HEK293 (cell line): ENCODE results near the gene NECTIN1.

Experiments
- CTCF ChIP-seq: fragments of 450-650 bp; formaldehyde crosslinking; IDR thresholded peaks from 2 replicates; pipeline ENCODE4 v1.5.1; 2016; ENCODE audit warnings: missing biosample characterization, missing genetic modification characterization
- PBX3 ChIP-seq: sonication (generic); formaldehyde crosslinking; IDR thresholded peaks from 2 replicates; pipeline ENCODE4 v1.8.1; 2022; ENCODE audit warnings: mild to moderate bottlenecking, moderate library complexity, missing genetic modification reagents
- PRDM1 ChIP-seq: fragments of 450-650 bp; formaldehyde crosslinking; IDR thresholded peaks from 2 replicates; pipeline ENCODE4; 2016; ENCODE audit warnings: missing biosample characterization, missing genetic modification characterization
- REST ChIP-seq: fragments of 450-650 bp; formaldehyde crosslinking; IDR thresholded peaks from 2 replicates; pipeline ENCODE4 v1.5.1; 2016; ENCODE audit warnings: missing biosample characterization, missing genetic modification characterization
- YY1 ChIP-seq: fragments of 450-650 bp; formaldehyde crosslinking; IDR thresholded peaks from 2 replicates; pipeline ENCODE4 v1.5.1; 2018; ENCODE audit warnings: missing biosample characterization, missing genetic modification characterization
- ZBTB7A ChIP-seq: fragments of 450-650 bp; formaldehyde crosslinking; IDR thresholded peaks from 2 replicates; pipeline ENCODE4 v1.5.1; 2016; ENCODE audit warnings: low read depth, missing biosample characterization, missing genetic modification characterization
- ZNF112 ChIP-seq: fragments of 450-650 bp; formaldehyde crosslinking; IDR thresholded peaks from 2 replicates; pipeline ENCODE4 v1.5.0; 2017; ENCODE audit warnings: missing biosample characterization, missing genetic modification characterization
- ZNF138 ChIP-seq: fragments of 450-650 bp; formaldehyde crosslinking; IDR thresholded peaks from 2 replicates; pipeline ENCODE4 v1.5.1; 2016; ENCODE audit warnings: missing biosample characterization, missing genetic modification characterization, borderline replicate concordance
- ZNF239 ChIP-seq: fragments of 450-650 bp; formaldehyde crosslinking; IDR thresholded peaks from 2 replicates; pipeline ENCODE4 v1.5.1; 2016; ENCODE audit warnings: missing biosample characterization, missing genetic modification characterization
- ZNF514 ChIP-seq: fragments of 450-650 bp; formaldehyde crosslinking; IDR thresholded peaks from 2 replicates; pipeline ENCODE4 v1.5.1; 2016; ENCODE audit warnings: missing biosample characterization, missing genetic modification characterization
- TF ChIP-seq, protein P1 (sequence below): fragments of 450-650 bp; formaldehyde crosslinking; IDR thresholded peaks from 2 replicates; pipeline ENCODE4 v1.5.1; 2016; ENCODE audit warnings: missing biosample characterization, missing genetic modification characterization

DNA sequence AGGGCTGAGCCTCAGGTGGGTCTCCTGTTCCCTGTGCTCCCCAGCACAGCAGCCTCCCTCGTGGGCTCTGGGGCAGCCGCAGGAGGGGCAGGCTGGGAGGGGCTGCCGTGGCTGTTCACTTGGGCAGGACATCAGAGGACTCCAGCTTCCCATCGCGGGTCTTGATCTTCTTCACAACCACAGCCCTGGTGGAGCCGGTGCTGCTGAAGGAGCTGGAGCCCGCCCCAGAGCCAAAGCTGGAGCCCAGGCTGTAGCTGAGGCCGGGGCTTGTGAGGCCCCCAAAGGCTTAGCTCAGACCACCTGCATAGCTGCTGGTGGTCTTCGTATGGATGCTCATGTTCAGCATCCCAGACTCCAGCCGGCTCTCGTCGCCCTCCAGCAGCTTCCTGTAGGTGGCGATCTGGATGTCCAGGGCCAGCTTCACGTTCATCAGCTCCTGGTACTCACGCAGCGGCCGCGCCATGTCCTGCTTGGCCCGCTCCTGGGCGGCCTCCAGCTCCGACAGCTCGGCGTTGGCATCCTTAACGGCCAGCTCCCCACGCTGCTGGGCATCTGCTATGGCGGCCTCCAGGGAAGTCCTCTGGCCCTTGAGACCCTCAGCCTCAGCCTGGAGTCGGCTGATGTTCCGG, 126.1 kb downstream of the NECTIN1 start:
- TF ChIP-seq YY1 (no peak), CTCF (tag by site-specific recombination) (no peak), REST (tag by site-specific recombination) (no peak), ZBTB7A (tag by site-specific recombination) (no peak), ZNF239 (tag by site-specific recombination) (no peak), PBX3 (CRISPR knock-in tag) (no peak), ZNF112 (tag by site-specific recombination) (no peak), ZNF514 (tag by site-specific recombination) (no peak), ZNF138 (no peak), PRDM1 (tag by site-specific recombination) (no peak)
- TF ChIP-seq, protein P1, sequence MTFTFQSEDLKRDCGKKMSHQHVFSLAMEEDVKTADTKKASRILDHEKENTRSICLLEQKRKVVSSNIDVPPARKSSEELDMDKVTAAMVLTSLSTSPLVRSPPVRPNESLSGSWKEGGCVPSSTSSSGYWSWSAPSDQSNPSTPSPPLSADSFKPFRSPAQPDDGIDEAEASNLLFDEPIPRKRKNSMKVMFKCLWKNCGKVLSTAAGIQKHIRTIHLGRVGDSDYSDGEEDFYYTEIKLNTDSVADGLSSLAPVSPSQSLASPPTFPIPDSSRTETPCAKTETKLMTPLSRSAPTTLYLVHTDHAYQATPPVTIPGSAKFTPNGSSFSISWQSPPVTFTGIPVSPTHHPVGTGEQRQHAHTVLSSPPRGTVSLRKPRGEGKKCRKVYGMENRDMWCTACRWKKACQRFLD (tag by site-specific recombination), result no peak
